CD14-positive monocyte (primary cell): ENCODE results near the gene RXRG. TPM values are rescaled to one million over a fixed set of nuclear protein-coding genes. Genes with fewer than 3 reads are reported as not detected.

ENCODE experiments used
- DNase-seq, 3 donors: peaks; one replicate each; pipeline ENCODE4 v3.0.0-alpha.2; 2011 to 2022
- H2AFZ ChIP-seq: 2 replicates; pipeline ENCODE4 v1.6.0; 2012; ENCODE audit warnings: mild to moderate bottlenecking, low read depth, low read length, inconsistent platforms; ENCODE audit not compliant: insufficient read depth, poor library complexity, severe bottlenecking
- H3K27ac ChIP-seq, 2 donors: 1 replicate in 1 of 2; 2 replicates in 1 of 2; pipeline ENCODE4 v1.5.1; 2012 to 2013; ENCODE audit warnings: low read length in 2 of 2, control low read depth in 1 of 2, inconsistent platforms in 1 of 2, low read depth in 1 of 2, mild to moderate bottlenecking in 1 of 2
- H3K27me3 ChIP-seq, 2 donors: one replicate each; pipeline versions ENCODE4 v1.6.0 to v1.6.1; 2011 to 2013; ENCODE audit warnings: low read length in 2 of 2; ENCODE audit not compliant: control insufficient read depth in 2 of 2, insufficient read depth in 2 of 2
- H3K36me3 ChIP-seq, 2 donors: replicated peaks in 1 of 2; 1 replicate in 1 of 2; 2 replicates in 1 of 2; pipeline versions ENCODE4 v1.5.1 to v1.6.1; 2012 to 2013; ENCODE audit warnings: low read length in 2 of 2, control low read depth in 1 of 2, inconsistent platforms in 1 of 2, mild to moderate bottlenecking in 1 of 2; ENCODE audit not compliant: insufficient read depth in 2 of 2, control insufficient read depth in 1 of 2
- H3K4me1 ChIP-seq, 2 donors: 1 replicate in 1 of 2; 2 replicates in 1 of 2; pipeline versions ENCODE4 v1.5.1 to v1.6.1; 2012 to 2013; ENCODE audit warnings: low read length in 2 of 2, control low read depth in 1 of 2, inconsistent platforms in 1 of 2, mild to moderate bottlenecking in 1 of 2, moderate library complexity in 1 of 2; ENCODE audit not compliant: insufficient read depth in 2 of 2, control insufficient read depth in 1 of 2
- H3K4me2 ChIP-seq: replicated peaks from 2 replicates; pipeline ENCODE3; 2012; ENCODE audit warnings: low read length, moderate library complexity, mild to moderate bottlenecking; ENCODE audit not compliant: poor library complexity, severe bottlenecking; ENCODE audit errors: extremely low read depth
- H3K4me3 ChIP-seq, 3 experiments: fragments of 200-600 bp in 1 of 3; sonication (generic) in 1 of 3; replicated peaks in 1 of 3; 1 replicate in 2 of 3; 2 replicates in 1 of 3; pipeline ENCODE4 v1.5.1; 2011 to 2013; ENCODE audit warnings: low read length in 3 of 3, mild to moderate bottlenecking in 3 of 3, control low read depth in 2 of 3, low read depth in 2 of 3, inconsistent platforms in 1 of 3, moderate library complexity in 1 of 3
- H3K79me2 ChIP-seq: 2 replicates; pipeline ENCODE4 v1.6.0; 2012; ENCODE audit warnings: mild to moderate bottlenecking, control low read depth, inconsistent platforms, low read length, moderate library complexity; ENCODE audit not compliant: insufficient read depth
- H3K9ac ChIP-seq: 2 replicates; pipeline ENCODE4 v1.6.0; 2017; ENCODE audit warnings: low read length, mild to moderate bottlenecking; ENCODE audit not compliant: insufficient read depth, poor library complexity, severe bottlenecking
- H3K9me3 ChIP-seq, 2 donors: replicated peaks in 1 of 2; 1 replicate in 1 of 2; 2 replicates in 1 of 2; pipeline versions ENCODE4 v1.5.1 to v1.6.1; 2012 to 2013; ENCODE audit warnings: low read length in 2 of 2, control low read depth in 1 of 2; ENCODE audit not compliant: control insufficient read depth in 1 of 2, insufficient read depth in 1 of 2
- H4K20me1 ChIP-seq: 2 replicates; pipeline ENCODE4 v1.6.0; 2012; ENCODE audit warnings: mild to moderate bottlenecking, low read length, control low read depth, moderate library complexity; ENCODE audit not compliant: insufficient read depth
- H3K27ac Mint-ChIP-seq, 7 donors: one replicate each; pipeline ENCODE4 v1.8.0; 2020; ENCODE audit warnings: mild to moderate bottlenecking in 7 of 7, mixed read lengths in 7 of 7, moderate library complexity in 6 of 7, inconsistent platforms in 2 of 7
- H3K27me3 Mint-ChIP-seq, 3 donors: one replicate each; pipeline ENCODE4 v1.8.0; 2021 to 2022; ENCODE audit warnings: low read depth in 3 of 3, mild to moderate bottlenecking in 3 of 3, mixed read lengths in 3 of 3, moderate library complexity in 3 of 3, inconsistent platforms in 1 of 3
- H3K36me3 Mint-ChIP-seq, 2 donors: one replicate each; pipeline ENCODE4 v1.8.0; 2020; ENCODE audit warnings: mixed read lengths in 2 of 2, inconsistent platforms in 1 of 2, mild to moderate bottlenecking in 1 of 2
- H3K4me1 Mint-ChIP-seq: one replicate; pipeline ENCODE4 v1.8.0; 2020; ENCODE audit warnings: mild to moderate bottlenecking, mixed read lengths
- H3K4me3 Mint-ChIP-seq, 2 donors: one replicate each; pipeline ENCODE4 v1.8.0; 2020; ENCODE audit warnings: mild to moderate bottlenecking in 2 of 2, mixed read lengths in 2 of 2, moderate library complexity in 1 of 2
- H3K9me3 Mint-ChIP-seq, 7 donors: one replicate each; pipeline ENCODE4 v1.8.0; 2020 to 2022; ENCODE audit warnings: mixed read lengths in 7 of 7, mild to moderate bottlenecking in 6 of 7, moderate library complexity in 6 of 7, inconsistent platforms in 2 of 7
- CTCF ChIP-seq: fragments of 200-600 bp; IDR thresholded peaks from one replicate; pipeline ENCODE4 v1.8.0; 2022; ENCODE audit warnings: antibody characterized with exemption, mild to moderate bottlenecking
- WGBS: methylation state at CpG from one replicate; pipeline ENCODE4 v1.1.5; 2013; ENCODE audit warnings: missing lambda C conversion rate; ENCODE audit not compliant: insufficient coverage; 5-methylcytosine and 5-hydroxymethylcytosine counted together
- intact Hi-C, 2 donors: fragments of 100-400 bp; cut with micrococcal nuclease; formaldehyde crosslinking; loops; one replicate each; pipeline versions ENCODE4 v1.15.0 to v1.15.1; 2023
- polyA plus RNA-seq, 3 donors: library from polyadenylated mRNA; depleted of rRNA in 1 of 3; unstranded in 2 of 3; stranded (reverse) in 1 of 3; fragments of 300-500 nt in 2 of 3; fragments of >200 nt in 1 of 3; fragmentation: Illumina TruSeq in 2 of 3; gene quantifications; 1 replicate in 2 of 3; 2 replicates in 1 of 3; pipeline ENCODE4 v1.2.3, GENCODE V29; 2012 to 2021

RXRG gene
- polyA plus RNA-seq, 3 donors: not detected

- no peaks in the 10 kb centered on the region for H4K20me1 ChIP-seq
- no peaks in the 10 kb centered on the region for H3K79me2 ChIP-seq
- Mint-ChIP-seq H3K4me3 (no peak overlapping the region), H3K27me3 (peaks cover 8 to 14% (median 9%) of the 10 kb centered on the region in 3 donors), H3K4me1 (peaks cover 24% of the 10 kb centered on the region), H3K9me3 (peaks cover 0 to 4% (median 1%) of the 10 kb centered on the region in 7 donors), H3K36me3 (no peaks in the 10 kb centered on the region), H3K27ac (no peak overlapping the region)
- no peak overlapping the region for H3K4me3 ChIP-seq
- peaks cover 13 to 21% of the 10 kb centered on the region in 2 donors for H3K4me1 ChIP-seq
- peaks cover 0 to 3% of the 10 kb centered on the region in 2 donors for H3K27me3 ChIP-seq
- H3K27ac ChIP-seq: no peak overlapping the region
- TF ChIP-seq CTCF: no peak
- no peak overlapping the region for H3K4me2 ChIP-seq
- DNase-seq: no peak
- 92% methylated on average over 5 of the region's 5 CpGs for WGBS
- H3K9me3 ChIP-seq: no peaks in the 10 kb centered on the region
- peak overlapping the region; percentile 3 for H2AFZ ChIP-seq
- no peak overlapping the region for H3K9ac ChIP-seq
- intact Hi-C loops: no loop called here
- H3K36me3 ChIP-seq: no peaks in the 10 kb centered on the region
These were observed 21.8 kb downstream of the RXRG start for GRCh38 chr1:165423136-165423535.

DNA sequence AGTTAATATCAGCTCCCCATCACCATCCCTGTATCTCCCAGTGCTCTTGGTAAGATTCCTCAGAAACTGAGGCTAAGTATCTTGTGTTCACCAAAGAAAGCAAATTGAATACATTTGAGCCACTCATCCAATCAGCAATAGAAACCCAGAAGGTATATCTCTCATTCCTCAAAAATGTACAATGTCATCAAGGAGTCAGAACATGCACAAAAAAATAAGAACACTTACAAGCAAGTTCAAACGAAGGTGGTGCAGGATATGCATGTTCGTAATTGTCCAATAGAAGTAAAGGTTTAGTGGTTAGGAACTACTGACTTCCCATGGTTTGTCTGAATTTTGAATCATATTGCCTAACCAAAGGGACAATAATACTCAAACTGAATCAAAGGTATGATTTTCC lies 24.3 kb downstream of the RXRG start:
- Mint-ChIP-seq H3K4me1 (peaks cover 19% of the 10 kb centered on the region), H3K27ac (no peak overlapping the region), H3K36me3 (no peaks in the 10 kb centered on the region), H3K9me3 (no peaks in the 10 kb centered on the region), H3K27me3 (peaks cover 16 to 17% (median 17%) of the 10 kb centered on the region in 3 donors), H3K4me3 (no peak overlapping the region)
- H3K4me3 ChIP-seq: no peak overlapping the region
- TF ChIP-seq CTCF: no peak
- no CpG with 5 or more reads among the region's 2 CpGs for WGBS
- no peak for DNase-seq
- no peaks in the 10 kb centered on the region for H3K36me3 ChIP-seq
- H3K4me1 ChIP-seq: peaks cover 13 to 21% of the 10 kb centered on the region in 2 donors
- H3K4me2 ChIP-seq: no peak overlapping the region
- H2AFZ ChIP-seq: no peak overlapping the region
- peaks cover 9 to 18% of the 10 kb centered on the region in 2 donors for H3K27me3 ChIP-seq
- H3K79me2 ChIP-seq: no peaks in the 10 kb centered on the region
- H3K27ac ChIP-seq: no peak overlapping the region
- intact Hi-C loops: no loop called here
- H3K9me3 ChIP-seq: no peaks in the 10 kb centered on the region
- H3K9ac ChIP-seq: no peak overlapping the region
- H4K20me1 ChIP-seq: no peaks in the 10 kb centered on the region
